Measurements from ENCODE around the gene ZC3H12D. TPM values are rescaled to one million over a fixed set of nuclear protein-coding genes. Genes with fewer than 3 reads are reported as not detected.
"Not testable (repeated sequence)": the region's sequence is repeated elsewhere in the genome, so short reads cannot be mapped to it uniquely, and the experiment has no call there.

ZC3H12D gene
- total RNA-seq, 4 donors from 2014 or later, result 1.6 to 7.2 (median 3.1) TPM

DNA sequence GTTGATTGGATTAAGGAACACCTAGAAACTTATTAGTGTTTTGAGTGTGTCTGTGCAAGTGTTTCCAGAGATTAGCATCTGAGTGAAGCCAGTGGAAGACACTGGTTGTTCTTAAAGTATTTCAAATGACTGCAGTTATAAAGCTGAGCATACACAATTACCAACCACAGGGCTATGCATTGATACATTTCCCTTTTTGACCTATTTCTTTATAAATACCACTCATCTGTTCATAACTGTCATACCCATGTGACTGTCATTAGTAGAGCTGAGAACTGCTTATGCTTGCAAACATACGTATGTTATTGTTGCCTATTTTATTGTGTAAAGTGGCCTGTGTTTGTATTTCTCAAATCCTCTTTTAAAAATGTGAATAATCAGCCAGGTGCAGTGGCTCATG is 15.3 kb upstream of the ZC3H12D start:
- Histone ChIP-seq H3K4me3 (no peak overlapping the region), H3K4me1 (peaks cover 0 to 5% (median 0%) of the 10 kb centered on the region in 4 donors), H3K9me3 (no peaks in the 10 kb centered on the region), H3K27me3 (no peaks in the 10 kb centered on the region), H3K36me3 (peaks cover 0 to 27% (median 0%) of the 10 kb centered on the region in 3 donors), H3K27ac (peak overlapping the region in 2 of 4 donors; percentile 15 to 18)
- no peak for TF ChIP-seq POLR2A (IDR thresholded peaks at IDR 0.05)
- no peak for TF ChIP-seq EP300 (IDR thresholded peaks at IDR 0.05)
- no peak for TF ChIP-seq CTCF (IDR thresholded peaks at IDR 0.05)
- 68 to 88% methylated on average over 1 of the region's 1 CpG for WGBS, 2 donors
- DNase-seq (ENCODE audit: low spot score in 2 of 2), result no peak

DNA sequence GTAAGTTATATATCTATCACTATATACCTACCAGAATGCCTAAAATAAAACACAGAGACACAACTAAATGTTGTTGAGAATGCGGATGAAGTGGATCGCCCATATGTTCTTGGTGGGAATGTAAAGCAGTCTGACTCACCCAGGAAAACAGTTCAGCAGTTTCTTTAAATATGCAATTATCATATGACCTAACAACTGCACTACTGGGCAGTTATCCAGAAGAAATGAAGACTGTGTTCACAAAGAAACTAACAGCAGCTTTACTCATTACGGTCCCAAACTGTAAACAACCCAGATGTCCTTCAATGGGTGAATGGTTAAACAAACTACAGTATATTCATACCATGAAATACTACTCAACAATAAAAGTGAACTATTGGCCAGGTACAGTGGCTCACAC is 14.3 kb upstream of the ZC3H12D start:
- peaks cover 0 to 5% (median 0%) of the 10 kb centered on the region in 4 donors for H3K4me1 ChIP-seq
- DNase-seq (ENCODE audit: low spot score in 2 of 2), result no peak
- H3K9me3 ChIP-seq, result no peaks in the 10 kb centered on the region
- peak overlapping the region in 1 of 4 donors; percentile 15 for H3K27ac ChIP-seq
- H3K36me3 ChIP-seq, result peaks cover 0 to 19% (median 0%) of the 10 kb centered on the region in 3 donors
- H3K4me3 ChIP-seq, result no peak overlapping the region
- H3K27me3 ChIP-seq, result no peaks in the 10 kb centered on the region
- TF ChIP-seq EP300 (IDR thresholded peaks at IDR 0.05), result peak; percentile 32
- no peak for TF ChIP-seq POLR2A (IDR thresholded peaks at IDR 0.05)
- 37 to 47% methylated on average over 3 of the region's 3 CpGs for WGBS, 2 donors

GRCh38 chr6:149497365-149497764 is 12.6 kb upstream of the ZC3H12D start:
- Histone ChIP-seq H3K36me3 (peaks cover 0 to 12% (median 0%) of the 10 kb centered on the region in 3 donors), H3K27me3 (no peaks in the 10 kb centered on the region), H3K4me3 (no peak overlapping the region), H3K4me1 (peaks cover 0 to 5% (median 0%) of the 10 kb centered on the region in 4 donors), H3K27ac (no peak overlapping the region), H3K9me3 (no peaks in the 10 kb centered on the region)
- TF ChIP-seq POLR2A (IDR thresholded peaks at IDR 0.05) (no peak), CTCF (IDR thresholded peaks at IDR 0.05) (no peak), EP300 (IDR thresholded peaks at IDR 0.05) (no peak)
- 96 to 100% methylated on average over 2 of the region's 2 CpGs for WGBS, 2 donors
- DNase-seq (ENCODE audit: low spot score in 2 of 2), result no peak

GRCh38 chr6:149496597-149496996 is 11.8 kb upstream of the ZC3H12D start:
- not testable (repeated sequence) for H3K27me3 ChIP-seq; H3K27ac ChIP-seq; H3K9me3 ChIP-seq; H3K36me3 ChIP-seq; DNase-seq (ENCODE audit: low spot score in 2 of 2); H3K4me1 ChIP-seq; H3K4me3 ChIP-seq
- WGBS, 2 donors, result 67 to 77% methylated on average over 6 of the region's 6 CpGs

DNA sequence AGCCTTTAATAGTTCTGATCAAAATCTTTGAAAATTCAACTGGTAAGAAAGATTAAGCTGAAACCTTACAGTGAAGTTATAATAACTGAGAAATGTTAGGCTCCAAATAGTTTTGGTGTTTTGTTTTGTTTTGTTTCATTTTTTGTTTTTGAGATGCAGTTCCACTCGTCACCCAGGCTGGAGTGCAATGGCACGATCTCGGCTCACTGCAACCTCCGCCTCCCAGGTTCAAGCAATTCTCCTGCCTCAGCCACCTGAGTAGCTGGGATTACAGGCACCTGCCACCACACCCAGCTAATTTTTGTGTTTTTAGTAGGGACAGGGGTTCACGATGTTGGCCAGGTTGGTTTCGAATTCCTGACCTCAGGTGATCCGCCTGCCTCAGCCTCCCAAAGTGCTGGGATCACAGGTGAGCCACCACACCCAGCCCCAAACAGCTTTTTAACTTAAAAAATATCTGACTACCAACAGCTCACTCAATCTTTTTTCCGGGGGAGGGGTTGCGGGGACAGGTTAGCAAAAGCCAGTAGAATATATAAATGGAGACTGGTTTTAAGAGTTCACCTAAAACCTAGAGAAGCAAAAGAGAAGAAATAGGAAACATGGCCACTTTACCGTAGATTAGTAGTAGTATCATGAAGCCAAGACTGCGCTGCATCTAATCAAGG is 10.7 kb upstream of the ZC3H12D start:
- H3K4me1 ChIP-seq; H3K9me3 ChIP-seq; H3K27ac ChIP-seq; H3K27me3 ChIP-seq; H3K4me3 ChIP-seq; H3K36me3 ChIP-seq; DNase-seq (ENCODE audit: low spot score in 2 of 2): not testable (repeated sequence)
- 89 to 91% methylated on average over 11 of the region's 11 CpGs for WGBS, 2 donors

GRCh38 chr6:149494810-149495209 is 10.0 kb upstream of the ZC3H12D start:
- not testable (repeated sequence) for DNase-seq (ENCODE audit: low spot score in 2 of 2); H3K36me3 ChIP-seq; H3K9me3 ChIP-seq; H3K4me3 ChIP-seq; H3K27ac ChIP-seq; H3K27me3 ChIP-seq; H3K4me1 ChIP-seq
- 89 to 94% methylated on average over 4 of the region's 4 CpGs for WGBS, 2 donors

DNA sequence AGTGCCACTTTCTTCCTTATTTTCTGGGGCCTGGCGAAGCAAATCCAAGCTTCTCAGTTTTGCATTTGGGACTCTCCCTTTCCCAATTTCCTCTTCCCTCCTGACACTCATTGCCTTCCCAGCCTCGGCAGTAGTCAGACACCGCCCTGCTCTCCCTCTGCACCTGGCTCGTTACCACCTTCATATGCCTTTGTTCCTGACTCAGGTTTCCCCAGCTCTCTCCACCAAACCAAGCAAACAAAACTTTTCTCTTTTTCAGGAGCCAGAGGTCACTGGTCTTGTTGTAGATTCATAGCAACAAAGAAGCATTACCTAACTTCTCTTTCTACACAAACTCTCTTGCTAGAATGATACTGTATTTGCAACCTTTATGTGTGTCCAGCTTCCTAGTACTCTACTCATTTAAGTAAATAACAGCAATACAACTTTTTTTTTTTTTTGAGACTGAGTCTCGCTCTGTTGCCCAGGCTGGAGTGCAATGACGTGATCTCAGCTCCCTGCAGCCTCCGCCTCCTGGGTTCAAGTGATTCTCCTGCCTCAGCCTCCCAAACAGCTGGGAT is 9.0 kb upstream of the ZC3H12D start:
- Histone ChIP-seq H3K4me1 (peaks cover 0 to 1% (median 0%) of the 10 kb centered on the region in 4 donors), H3K27ac (no peak overlapping the region), H3K4me3 (no peak overlapping the region), H3K36me3 (no peaks in the 10 kb centered on the region), H3K9me3 (no peaks in the 10 kb centered on the region), H3K27me3 (no peaks in the 10 kb centered on the region)
- no peak for DNase-seq (ENCODE audit: low spot score in 2 of 2)
- TF ChIP-seq CTCF (IDR thresholded peaks at IDR 0.05) (no peak), POLR2A (IDR thresholded peaks at IDR 0.05) (no peak), EP300 (IDR thresholded peaks at IDR 0.05) (no peak)
- WGBS, 2 donors, result 89 to 92% methylated on average over 7 of the region's 7 CpGs
